GM12874 (cell line): ENCODE data around the gene OCA2.

Experiments
- CTCF ChIP-seq: IDR thresholded peaks from 2 replicates; pipeline ENCODE4 v1.5.1; 2011; ENCODE audit warnings: low read depth, mild to moderate bottlenecking, control low read depth, low read length, moderate library complexity; ENCODE audit not compliant: insufficient read depth

OCA2 gene

GRCh38 chr15:28026764-28027713, 72.1 kb downstream of the OCA2 start:
- no peak for TF ChIP-seq CTCF

DNA sequence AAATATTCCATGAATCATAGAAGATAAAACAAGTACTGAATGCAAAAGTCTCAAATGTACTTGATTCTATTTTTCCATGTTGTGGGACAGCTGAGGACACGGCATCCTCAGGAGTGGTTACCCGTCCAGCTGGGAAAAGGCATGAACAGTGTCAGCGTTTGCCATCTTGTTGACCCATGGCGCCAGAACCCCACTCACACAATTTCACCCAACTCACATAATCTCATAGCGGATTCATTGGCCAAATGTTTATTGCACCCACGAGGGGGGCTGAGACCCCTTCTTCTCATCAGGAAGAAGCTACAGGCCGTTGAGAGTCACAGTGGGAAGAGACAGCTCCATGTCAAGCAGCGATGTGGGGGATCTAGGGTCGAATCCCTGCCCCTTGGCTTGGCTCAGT, 72.9 kb downstream of the OCA2 start:
- TF ChIP-seq CTCF = no peak

GRCh38 chr15:28025413-28025812, 73.7 kb downstream of the OCA2 start:
- no peak for TF ChIP-seq CTCF

- no peak for TF ChIP-seq CTCF
Observed at GRCh38 chr15:28024889-28025250, 74.2 kb downstream of the OCA2 start.

- no peak for TF ChIP-seq CTCF
Observed at GRCh38 chr15:28023933-28024888, 74.9 kb downstream of the OCA2 start.

GRCh38 chr15:28023422-28023821, 75.7 kb downstream of the OCA2 start:
- no peak for TF ChIP-seq CTCF

- TF ChIP-seq CTCF = no peak
Observed at GRCh38 chr15:28022961-28023360, 76.2 kb downstream of the OCA2 start.
